Activated CD4-positive, alpha-beta memory T cell treated with anti-CD3 and anti-CD28 coated beads, Interleukin-2, amount 10 ng/mL, durations not matched to agents 7 days and 5 days (primary cell): ENCODE data around the gene RIMS1. TPM values are rescaled to one million over a fixed set of nuclear protein-coding genes. Genes with fewer than 3 reads are reported as not detected.

ENCODE experiments used
- CTCF ChIA-PET: fragments of 350-600 bp; sonication (Branson Sonifier 250); formaldehyde crosslinking; loops from one replicate; lab custom pipeline; 2021; ENCODE audit warnings: antibody characterized with exemption, inconsistent platforms; lab: Charles Lee
- POLR2A ChIA-PET: fragments of 350-600 bp; sonication (Branson Sonifier 250); formaldehyde crosslinking; loops from one replicate; lab custom pipeline; 2021; ENCODE audit warnings: antibody characterized with exemption; lab: Charles Lee
- DNase-seq: peaks from one replicate; pipeline ENCODE4 v3.0.0-alpha.2; 2020
- H3K27ac Mint-ChIP-seq: one replicate; pipeline ENCODE4 v1.8.0; 2021; ENCODE audit warnings: mild to moderate bottlenecking, mixed read lengths
- H3K27me3 Mint-ChIP-seq: one replicate; pipeline ENCODE4 v1.8.0; 2021; ENCODE audit warnings: mixed read lengths
- H3K36me3 Mint-ChIP-seq: one replicate; pipeline ENCODE4 v1.8.0; 2021; ENCODE audit warnings: low read depth, mixed read lengths
- H3K4me1 Mint-ChIP-seq: one replicate; pipeline ENCODE4 v1.8.0; 2021; ENCODE audit warnings: mixed read lengths
- H3K4me3 Mint-ChIP-seq: one replicate; pipeline ENCODE4 v1.8.0; 2021; ENCODE audit warnings: mild to moderate bottlenecking, mixed read lengths
- H3K9me3 Mint-ChIP-seq: one replicate; pipeline ENCODE4 v1.8.0; 2021; ENCODE audit warnings: mixed read lengths
- total RNA-seq, 2 experiments: library from RNA; stranded (reverse); gene quantifications; one replicate each; pipeline ENCODE4 v1.2.3, GENCODE V29; 2021

Gene RIMS1
- total RNA-seq, 2 experiments from 2014 or later, result not detected

- no peaks in the 10 kb centered on the region for H3K36me3 Mint-ChIP-seq
- no peak for DNase-seq
- H3K9me3 Mint-ChIP-seq, result no peaks in the 10 kb centered on the region
- ChIA-PET POLR2A (no interaction called here), CTCF (interaction anchor here (1.5 to 3.0 kb wide), 2 partner anchors 9 to 12 kb away, joined by 4 to 15 read pairs; no protein-coding TSS in a partner anchor)
- no peaks in the 10 kb centered on the region for H3K4me1 Mint-ChIP-seq
- no peak overlapping the region for H3K27ac Mint-ChIP-seq
- H3K27me3 Mint-ChIP-seq, result peaks cover 7% of the 10 kb centered on the region
- no peak overlapping the region for H3K4me3 Mint-ChIP-seq
Measured at GRCh38 chr6:72424476-72424875, 538.1 kb downstream of the RIMS1 start.

- CTCF ChIA-PET, result interaction anchor here (1.5 to 3.0 kb wide), 2 partner anchors 10 to 13 kb away, joined by 4 to 15 read pairs; no protein-coding TSS in a partner anchor
- Mint-ChIP-seq H3K27ac (no peak overlapping the region), H3K36me3 (no peaks in the 10 kb centered on the region), H3K4me1 (no peaks in the 10 kb centered on the region), H3K27me3 (peaks cover 5% of the 10 kb centered on the region), H3K9me3 (no peaks in the 10 kb centered on the region), H3K4me3 (no peak overlapping the region)
- no peak for DNase-seq
- POLR2A ChIA-PET, result no interaction called here
Measured at GRCh38 chr6:72425003-72425681, 538.8 kb downstream of the RIMS1 start.

GRCh38 chr6:72440611-72441010, 554.3 kb downstream of the RIMS1 start:
- no peak for DNase-seq
- CTCF ChIA-PET, result no interaction called here
- Mint-ChIP-seq H3K36me3 (no peaks in the 10 kb centered on the region), H3K27ac (no peak overlapping the region), H3K27me3 (peaks cover 24% of the 10 kb centered on the region), H3K4me3 (no peak overlapping the region), H3K9me3 (no peaks in the 10 kb centered on the region), H3K4me1 (no peaks in the 10 kb centered on the region)
- POLR2A ChIA-PET, result no interaction called here

- no peak overlapping the region for H3K4me3 Mint-ChIP-seq
- H3K9me3 Mint-ChIP-seq, result no peaks in the 10 kb centered on the region
- ChIA-PET POLR2A (no interaction called here), CTCF (no interaction called here)
- peaks cover 6% of the 10 kb centered on the region for H3K27me3 Mint-ChIP-seq
- H3K4me1 Mint-ChIP-seq, result no peaks in the 10 kb centered on the region
- H3K27ac Mint-ChIP-seq, result no peak overlapping the region
- no peaks in the 10 kb centered on the region for H3K36me3 Mint-ChIP-seq
- DNase-seq, result no peak
Measured at GRCh38 chr6:72446430-72446829, 560.1 kb downstream of the RIMS1 start.
